Stimulated activated CD4-positive, alpha-beta T cell treated with anti-CD3 and anti-CD28 coated beads, Interleukin-4, amount 100 ng/mL, for 48 hours (primary cell): ENCODE results near the gene CRACDL.

Experiments used
- DNase-seq, 2 donors: peaks; one replicate each; pipeline ENCODE4 v3.0.0-alpha.2; 2020; ENCODE audit warnings: low read depth in 2 of 2

CRACDL gene

DNA sequence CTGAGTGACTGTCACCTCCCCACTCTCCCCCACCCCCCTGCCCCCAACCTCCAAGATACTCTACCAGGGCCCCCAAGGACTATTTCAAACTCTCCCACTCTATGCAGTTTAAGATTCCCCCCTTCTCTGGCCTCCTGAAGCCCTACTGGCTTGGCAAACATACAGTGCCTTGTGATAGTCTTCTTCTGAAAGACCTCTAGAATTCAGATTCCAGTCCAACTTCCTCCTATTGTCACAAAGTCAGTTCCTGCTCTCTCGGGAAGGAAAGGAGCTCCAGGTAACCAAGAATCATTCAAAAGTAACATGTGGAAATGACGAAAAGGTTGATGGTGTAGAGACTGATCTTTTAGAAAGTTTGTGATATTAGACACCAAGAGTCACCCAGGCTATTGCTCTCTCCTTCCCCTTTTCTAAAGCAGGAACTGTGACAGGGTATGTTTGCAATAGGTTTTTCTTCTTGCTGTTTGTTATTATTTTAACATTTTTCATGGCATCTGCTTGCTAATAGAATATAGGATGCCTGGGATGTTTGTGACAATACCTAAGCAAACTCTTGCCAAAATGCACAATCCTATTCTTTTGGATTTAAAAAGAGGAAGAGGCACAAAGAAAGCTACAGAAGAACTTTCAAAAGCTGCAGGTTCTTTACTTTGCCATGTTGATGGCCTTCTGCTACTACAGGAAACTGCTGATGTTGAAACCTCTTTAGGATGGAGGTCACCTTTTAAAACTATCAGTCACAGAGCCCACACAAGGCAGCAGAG, 111.6 kb downstream of the CRACDL start:
- no peak for DNase-seq

GRCh38 chr2:98823196-98824170, 112.5 kb downstream of the CRACDL start:
- DNase-seq: no peak

DNA sequence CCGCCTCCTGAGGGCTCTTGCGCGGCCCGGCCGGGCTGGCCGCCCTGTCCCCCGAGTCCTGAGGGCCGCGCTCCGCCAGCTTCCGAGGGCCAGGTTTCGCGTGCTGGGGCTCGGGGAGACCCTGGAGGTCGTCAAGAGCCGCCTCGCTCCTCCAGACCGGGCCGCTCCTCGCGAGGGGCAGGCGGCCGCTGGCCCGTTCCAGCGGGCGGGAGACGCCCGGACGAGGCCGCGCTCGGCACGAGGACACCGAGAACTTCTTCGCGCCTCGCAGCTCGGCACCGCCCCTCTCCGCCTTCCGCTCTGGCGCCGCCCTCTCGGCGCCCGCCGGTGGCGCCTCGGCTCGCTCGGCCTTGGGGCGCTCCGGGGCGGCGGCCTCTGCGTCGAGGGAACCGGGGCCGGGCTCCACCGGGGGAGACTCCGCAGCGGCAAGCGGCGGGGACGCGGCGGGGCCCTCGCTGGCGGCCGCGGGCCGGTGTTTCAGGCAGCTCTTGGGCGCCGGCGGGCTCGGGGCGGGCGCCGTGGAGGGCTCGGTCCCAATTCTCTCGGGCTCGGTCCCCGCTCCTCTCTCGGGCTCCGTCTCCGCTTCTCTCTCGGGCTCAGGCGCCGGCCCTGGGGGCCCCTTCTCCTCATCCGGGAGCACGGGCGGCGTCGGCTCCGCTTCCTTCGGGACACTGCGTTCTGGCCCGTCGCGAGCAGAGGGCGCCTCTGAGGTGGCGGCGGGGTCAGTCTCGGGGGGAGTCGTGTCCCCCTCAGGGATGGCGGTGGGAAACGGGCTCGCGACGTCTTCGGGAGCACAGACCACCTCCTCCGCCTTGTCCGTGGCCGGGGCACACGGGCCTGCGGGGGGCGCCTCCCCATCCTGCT, 113.5 kb downstream of the CRACDL start:
- peak; percentile 49 to 59 for DNase-seq

DNA sequence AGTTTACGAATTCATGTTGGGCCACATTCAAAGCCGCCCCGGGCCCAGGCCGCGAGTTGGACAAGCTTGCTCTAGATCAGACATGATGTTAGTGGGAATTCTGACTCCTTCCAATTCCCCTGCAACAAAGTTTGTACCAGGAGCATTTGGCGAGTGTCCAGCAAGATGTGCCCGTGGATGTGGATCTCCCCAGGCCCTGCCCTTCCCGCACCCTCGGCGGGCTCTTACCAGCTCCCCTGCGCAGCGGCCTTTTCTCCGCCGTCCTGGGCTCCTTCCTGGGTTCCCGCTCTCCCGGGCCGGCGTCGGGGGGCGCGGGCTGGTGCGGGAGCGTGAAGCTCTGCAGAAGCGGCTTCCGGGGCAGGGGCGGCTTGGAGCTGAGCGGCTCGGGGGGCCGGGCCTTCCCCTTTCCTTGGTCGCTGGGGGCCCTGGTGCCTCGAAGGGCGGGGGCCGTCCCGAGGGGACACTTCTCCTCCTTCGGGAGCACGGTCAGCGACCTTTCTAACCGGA, 114.3 kb downstream of the CRACDL start:
- DNase-seq: no peak

- no peak for DNase-seq
These were observed 116.7 kb downstream of the CRACDL start for GRCh38 chr2:98819231-98819766.

DNA sequence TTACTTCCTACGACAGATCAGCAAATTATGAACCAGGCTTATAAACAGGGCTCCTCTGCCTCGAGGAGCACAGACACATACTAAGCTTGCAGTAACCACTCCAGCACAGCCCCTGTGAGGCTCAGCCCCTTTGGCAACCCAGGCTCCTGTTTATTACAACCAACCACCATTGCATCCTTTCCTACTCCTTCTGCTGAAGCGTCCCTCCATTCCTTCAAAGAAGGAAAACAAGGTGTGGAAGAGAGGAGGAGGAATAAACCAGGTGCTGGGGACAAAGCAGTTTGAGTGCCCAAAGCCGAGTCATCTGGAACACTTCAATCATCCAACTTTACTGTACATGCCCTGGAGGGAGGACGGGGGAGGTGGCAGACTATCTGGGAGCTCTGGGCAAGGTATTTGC, 117.9 kb downstream of the CRACDL start:
- DNase-seq: no peak

- no peak for DNase-seq
These were observed 119.7 kb downstream of the CRACDL start for GRCh38 chr2:98816281-98816680.

DNA sequence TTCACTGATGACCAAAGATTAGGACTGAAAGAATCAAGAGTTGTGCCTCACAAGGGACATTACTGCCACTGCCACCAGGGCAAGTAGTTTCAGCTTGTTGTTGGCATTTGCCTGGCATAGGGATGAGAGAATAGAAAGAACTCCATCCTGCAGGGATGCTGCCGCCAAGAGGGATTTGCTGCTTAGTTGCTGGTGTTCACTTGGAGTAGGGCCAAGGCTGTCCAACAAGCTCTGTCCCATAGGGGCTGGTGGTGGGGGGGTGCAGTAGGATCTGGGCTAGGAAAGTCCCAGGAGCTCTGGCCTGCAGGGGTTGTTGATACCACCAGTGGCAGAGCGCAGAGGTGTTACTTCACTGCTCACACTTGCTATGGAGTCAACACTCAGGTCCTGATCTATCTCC, 120.2 kb downstream of the CRACDL start:
- DNase-seq: no peak

DNA sequence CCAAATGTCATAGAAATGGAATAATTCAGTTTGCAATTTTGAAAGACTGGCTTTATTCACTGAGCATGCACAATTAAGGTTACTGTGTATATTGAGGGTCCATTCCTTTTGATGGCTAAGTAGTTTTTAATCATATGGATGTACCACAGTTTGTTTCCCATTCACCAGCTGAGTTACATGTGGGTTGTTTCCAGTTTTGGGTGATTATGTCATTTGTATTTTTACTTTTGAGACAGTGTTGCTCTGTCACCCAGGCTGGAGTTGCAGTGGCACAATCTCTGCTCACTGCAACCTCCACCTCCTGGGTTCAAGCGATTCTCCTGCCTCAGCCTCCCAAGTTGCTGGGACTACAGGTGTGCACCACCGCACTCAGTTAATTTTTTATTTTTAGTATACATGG, 124.3 kb downstream of the CRACDL start:
- DNase-seq: no peak

GRCh38 chr2:98810588-98810928, 125.5 kb downstream of the CRACDL start:
- DNase-seq: no peak

DNA sequence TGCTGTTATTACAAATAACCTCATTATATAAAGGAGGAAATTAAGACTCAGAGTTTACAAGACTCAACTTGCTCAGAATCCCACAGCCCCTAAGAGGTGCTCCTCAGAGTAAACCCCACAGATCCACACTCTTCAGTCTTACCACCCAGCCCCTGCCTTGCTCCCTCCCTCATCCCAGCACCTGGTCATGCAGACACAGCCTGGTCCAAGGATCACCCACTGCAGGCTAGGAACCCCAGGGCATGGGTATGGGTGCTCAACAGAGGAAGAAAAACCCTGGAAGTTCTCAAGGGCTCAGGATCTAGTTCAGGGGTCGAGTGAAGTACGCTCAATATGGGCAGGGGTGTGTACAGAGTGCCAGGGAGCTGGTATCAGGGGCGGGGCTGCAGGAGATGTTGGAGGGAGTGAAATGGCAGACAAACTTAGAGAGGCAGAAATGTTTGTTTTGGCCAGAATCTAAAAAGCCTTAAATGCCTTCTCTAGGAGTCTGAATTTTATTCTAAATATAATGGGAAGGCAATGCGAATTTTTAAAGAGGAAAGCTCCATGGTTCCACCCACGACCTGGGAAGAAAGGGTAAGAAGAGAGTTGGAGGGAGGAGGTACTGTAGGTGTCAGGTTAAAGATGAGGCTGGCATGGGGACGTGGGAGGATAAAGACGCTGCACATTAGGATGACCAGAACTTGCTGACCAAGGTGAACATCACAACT, 126.0 kb downstream of the CRACDL start:
- DNase-seq: no peak

- no peak for DNase-seq
These were observed 126.9 kb downstream of the CRACDL start for GRCh38 chr2:98809116-98809515.

GRCh38 chr2:98808546-98808945, 127.5 kb downstream of the CRACDL start:
- no peak for DNase-seq

DNA sequence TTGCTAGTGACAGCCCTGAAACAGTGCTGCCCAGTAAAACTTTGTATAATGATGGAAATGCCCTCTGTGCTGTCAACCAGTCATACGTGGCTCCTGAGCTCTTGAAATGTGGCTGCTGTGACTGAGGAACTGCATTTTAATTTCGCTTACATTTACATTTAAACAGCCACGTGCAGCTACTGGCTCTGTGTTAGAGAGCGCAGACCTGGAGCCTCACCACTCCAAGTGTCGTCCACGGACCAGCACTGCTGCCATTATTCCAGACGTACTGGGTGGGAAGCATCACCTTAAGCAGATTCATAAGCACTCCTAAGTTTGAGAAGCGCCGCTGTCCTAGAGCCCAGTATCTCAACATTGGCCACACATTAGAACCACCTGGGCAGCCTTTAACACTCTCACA, 128.1 kb downstream of the CRACDL start:
- DNase-seq: no peak

- no peak for DNase-seq
These were observed 128.8 kb downstream of the CRACDL start for GRCh38 chr2:98807221-98807620.

- no peak for DNase-seq
These were observed 129.8 kb downstream of the CRACDL start for GRCh38 chr2:98806236-98806697.

DNA sequence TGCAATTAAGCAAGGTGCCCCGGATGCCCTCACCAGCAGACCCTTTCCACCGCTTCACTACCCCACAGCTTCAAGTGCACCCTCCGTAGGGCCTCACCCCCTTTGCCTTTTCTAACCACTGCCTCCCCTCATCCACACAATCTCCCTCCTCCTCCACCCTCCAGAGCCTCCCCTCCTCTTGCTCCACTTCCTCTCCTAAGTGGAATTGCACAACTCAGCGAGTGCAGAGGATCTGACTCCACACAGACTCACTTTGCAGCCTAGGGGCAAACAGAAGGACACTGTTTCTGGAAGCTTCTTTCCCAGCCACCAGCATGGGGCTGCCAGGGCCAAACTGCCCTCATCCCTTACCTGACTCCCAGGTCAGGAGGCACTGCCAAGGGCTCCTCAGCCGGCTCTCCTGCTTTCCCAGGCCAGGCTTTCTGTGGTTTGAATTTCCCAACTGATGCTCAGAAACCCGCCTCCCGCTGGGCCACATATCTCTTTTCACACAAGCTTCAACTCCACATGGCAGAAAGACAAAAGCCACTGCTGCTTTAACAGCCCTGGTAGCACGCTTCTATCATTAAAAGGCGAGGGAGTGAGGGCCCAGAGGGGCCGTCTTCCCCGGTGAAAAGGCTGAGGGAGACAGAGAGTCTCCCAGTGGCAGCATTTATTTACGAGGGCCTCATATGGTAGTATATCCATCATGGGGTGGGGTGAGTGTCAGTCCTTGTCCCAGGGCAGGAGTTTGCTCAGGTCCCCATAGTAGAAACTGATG, 130.4 kb downstream of the CRACDL start:
- DNase-seq: no peak

- no peak for DNase-seq
These were observed 131.3 kb downstream of the CRACDL start for GRCh38 chr2:98804736-98805135.

DNA sequence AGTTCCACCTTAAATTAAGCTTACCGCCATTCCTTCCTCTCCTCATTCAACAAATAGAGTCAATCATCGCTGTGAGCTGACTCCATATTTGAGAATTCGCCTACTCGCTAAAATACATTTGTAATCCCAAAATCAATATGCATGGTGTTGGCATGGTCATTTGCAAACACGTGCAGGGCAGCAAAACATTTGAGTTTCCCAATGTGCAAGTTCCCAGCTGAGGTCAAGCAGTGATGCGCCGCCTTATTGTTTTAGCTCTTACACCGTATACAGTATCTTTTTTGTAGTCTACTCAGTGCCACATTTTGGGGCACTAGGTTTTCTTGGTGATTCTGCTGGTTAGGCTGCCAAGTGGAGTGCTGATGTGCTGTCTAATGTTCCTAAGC, 131.8 kb downstream of the CRACDL start:
- no peak for DNase-seq
